ENCODE results near the gene STK26. TPM values are rescaled to one million over a fixed set of nuclear protein-coding genes. Genes with fewer than 3 reads are reported as not detected.

STK26 gene
- total and polyA plus RNA-seq, 4 donors: 9.1 to 16.4 (median 11.1) TPM

GRCh38 chrX:132090403-132091159 is 67.5 kb downstream of the STK26 start:
- Histone ChIP-seq H3K4me1 (ENCODE audit: control insufficient read depth in 5 of 5, insufficient read depth in 5 of 5, low read length in 5 of 5) (no peaks in the 10 kb centered on the region), H3K36me3 (ENCODE audit: control insufficient read depth in 4 of 4, insufficient read depth in 4 of 4, low read length in 4 of 4) (no peaks in the 10 kb centered on the region), H3K9ac (ENCODE audit: insufficient read depth in 1 of 2, low read length in 2 of 2) (no peak overlapping the region), H3K4me3 (no peak overlapping the region), H3K9me3 (ENCODE audit: control insufficient read depth in 4 of 4, insufficient read depth in 3 of 4, low read length in 3 of 4) (peaks cover 0 to 3% (median 0%) of the 10 kb centered on the region in 4 donors), H3K27ac (ENCODE audit: low read depth in 1 of 2, low read length in 1 of 2) (no peak overlapping the region), H3K27me3 (ENCODE audit: control insufficient read depth in 3 of 3, insufficient read depth in 3 of 3, low read length in 2 of 3) (peaks cover 7 to 62% (median 37%) of the 10 kb centered on the region in 3 donors)
- DNase-seq: no peak
- no peak for TF ChIP-seq CTCF (IDR thresholded peaks at IDR 0.05; ENCODE audit: control extremely low read depth, extremely low read depth)
- no peak for ATAC-seq (ENCODE audit: insufficient read depth, low FRiP score)
- 24 to 51% methylated on average over 8 of the region's 8 CpGs for WGBS, 2 donors

GRCh38 chrX:132092439-132093065 is 69.5 kb downstream of the STK26 start:
- peaks cover 0 to 3% (median 0%) of the 10 kb centered on the region in 4 donors for H3K9me3 ChIP-seq (ENCODE audit: control insufficient read depth in 4 of 4, insufficient read depth in 3 of 4, low read length in 3 of 4)
- H3K27ac ChIP-seq (ENCODE audit: low read depth in 1 of 2, low read length in 1 of 2): no peak overlapping the region
- DNase-seq: peak; percentile 50 to 76 (median 63)
- H3K4me1 ChIP-seq (ENCODE audit: control insufficient read depth in 5 of 5, insufficient read depth in 5 of 5, low read length in 5 of 5): no peaks in the 10 kb centered on the region
- WGBS, 2 donors: 44 to 49% methylated on average over 7 of the region's 7 CpGs
- H3K27me3 ChIP-seq (ENCODE audit: control insufficient read depth in 3 of 3, insufficient read depth in 3 of 3, low read length in 2 of 3): peaks cover 0 to 58% (median 36%) of the 10 kb centered on the region in 3 donors
- TF ChIP-seq CTCF (IDR thresholded peaks at IDR 0.05; ENCODE audit: control extremely low read depth, extremely low read depth): peak; percentile 47
- no peak overlapping the region for H3K4me3 ChIP-seq
- no peak overlapping the region for H3K9ac ChIP-seq (ENCODE audit: insufficient read depth in 1 of 2, low read length in 2 of 2)
- no peaks in the 10 kb centered on the region for H3K36me3 ChIP-seq (ENCODE audit: control insufficient read depth in 4 of 4, insufficient read depth in 4 of 4, low read length in 4 of 4)
- no peak for ATAC-seq (ENCODE audit: insufficient read depth, low FRiP score)

- TF ChIP-seq CTCF (IDR thresholded peaks at IDR 0.05; ENCODE audit: control extremely low read depth, extremely low read depth): no peak
- DNase-seq: no peak
- H3K9ac ChIP-seq (ENCODE audit: insufficient read depth in 1 of 2, low read length in 2 of 2): no peak overlapping the region
- no peak overlapping the region for H3K27ac ChIP-seq (ENCODE audit: low read depth in 1 of 2, low read length in 1 of 2)
- H3K4me3 ChIP-seq: no peak overlapping the region
- H3K27me3 ChIP-seq (ENCODE audit: control insufficient read depth in 3 of 3, insufficient read depth in 3 of 3, low read length in 2 of 3): peaks cover 0 to 61% (median 30%) of the 10 kb centered on the region in 3 donors
- H3K4me1 ChIP-seq (ENCODE audit: control insufficient read depth in 5 of 5, insufficient read depth in 5 of 5, low read length in 5 of 5): no peaks in the 10 kb centered on the region
- H3K36me3 ChIP-seq (ENCODE audit: control insufficient read depth in 4 of 4, insufficient read depth in 4 of 4, low read length in 4 of 4): no peaks in the 10 kb centered on the region
- H3K9me3 ChIP-seq (ENCODE audit: control insufficient read depth in 4 of 4, insufficient read depth in 3 of 4, low read length in 3 of 4): no peaks in the 10 kb centered on the region
- WGBS, 2 donors: 56 to 98% methylated on average over 4 of the region's 4 CpGs
- ATAC-seq (ENCODE audit: insufficient read depth, low FRiP score): no peak
Observed at GRCh38 chrX:132093239-132093860, 70.2 kb downstream of the STK26 start.
